Mesenchymal stem cell (in vitro differentiated cells and primary cell): ENCODE measurements around the gene SNN.
A peak's percentile ranks its signal among the peaks of the same experiment; 100 is the strongest.

Experiments
- DNase-seq: peaks from one replicate; pipeline ENCODE4 v3.0.0-alpha.2; 2013
- H2AFZ ChIP-seq: one replicate; pipeline ENCODE4 v1.6.1; 2013; ENCODE audit warnings: low read depth, mild to moderate bottlenecking, control low read depth, inconsistent platforms, low read length, moderate library complexity
- H2AK5ac ChIP-seq: 2 replicates; pipeline ENCODE4 v1.6.1; 2013; ENCODE audit warnings: low read length, moderate library complexity, mild to moderate bottlenecking, inconsistent platforms; ENCODE audit not compliant: severe bottlenecking
- H2BK120ac ChIP-seq: one replicate; pipeline ENCODE4 v1.6.1; 2013; ENCODE audit warnings: low read depth, mild to moderate bottlenecking, inconsistent platforms, low read length, moderate library complexity
- H2BK12ac ChIP-seq, 2 experiments: one replicate each; pipeline ENCODE4 v1.6.1; 2013; ENCODE audit warnings: inconsistent platforms in 2 of 2, low read length in 2 of 2, mild to moderate bottlenecking in 2 of 2, moderate library complexity in 2 of 2, control low read depth in 1 of 2
- H2BK15ac ChIP-seq: one replicate; pipeline ENCODE4 v1.6.1; 2013; ENCODE audit warnings: mild to moderate bottlenecking, low read depth, inconsistent platforms; ENCODE audit not compliant: poor library complexity, severe bottlenecking
- H2BK5ac ChIP-seq: 2 replicates; pipeline ENCODE4 v1.6.1; 2013; ENCODE audit warnings: low read depth, mild to moderate bottlenecking, low read length, control low read depth, inconsistent platforms; ENCODE audit not compliant: poor library complexity, severe bottlenecking
- H3K14ac ChIP-seq, 2 experiments: one replicate each; pipeline ENCODE4 v1.6.1; 2013; ENCODE audit warnings: inconsistent platforms in 2 of 2, low read length in 2 of 2, control low read depth in 1 of 2, mild to moderate bottlenecking in 1 of 2, moderate library complexity in 1 of 2
- H3K18ac ChIP-seq, 2 experiments: one replicate each; pipeline ENCODE4 v1.6.1; 2013; ENCODE audit warnings: inconsistent platforms in 2 of 2, low read length in 2 of 2, control low read depth in 1 of 2, low read depth in 1 of 2, mild to moderate bottlenecking in 1 of 2
- H3K23ac ChIP-seq, 2 experiments: one replicate each; pipeline ENCODE4 v1.6.1; 2013; ENCODE audit warnings: inconsistent platforms in 2 of 2, low read length in 2 of 2, mild to moderate bottlenecking in 2 of 2, moderate library complexity in 2 of 2, control low read depth in 1 of 2
- H3K27ac ChIP-seq: 2 replicates; pipeline ENCODE4 v1.5.1; 2013; ENCODE audit warnings: mild to moderate bottlenecking, moderate library complexity, low read length, control low read depth, inconsistent platforms; ENCODE audit not compliant: poor library complexity, severe bottlenecking
- H3K27me3 ChIP-seq, 2 experiments: 2 replicates each; pipeline versions ENCODE4 v1.6.1 to v1.7.0; 2013; ENCODE audit warnings: low read length in 2 of 2, mild to moderate bottlenecking in 2 of 2, moderate library complexity in 2 of 2, control low read depth in 1 of 2, inconsistent platforms in 1 of 2; ENCODE audit not compliant: control insufficient read depth in 1 of 2, insufficient read depth in 1 of 2
- H3K36me3 ChIP-seq, 2 experiments: 2 replicates each; pipeline versions ENCODE4 v1.6.1 to v1.7.0; 2013; ENCODE audit warnings: low read length in 2 of 2, control low read depth in 1 of 2, inconsistent platforms in 1 of 2, low read depth in 1 of 2, mild to moderate bottlenecking in 1 of 2; ENCODE audit not compliant: insufficient read depth in 2 of 2, control insufficient read depth in 1 of 2
- H3K4ac ChIP-seq, 2 experiments: one replicate each; pipeline ENCODE4 v1.6.1; 2013; ENCODE audit warnings: inconsistent platforms in 2 of 2, low read length in 2 of 2, mild to moderate bottlenecking in 2 of 2, moderate library complexity in 2 of 2, control low read depth in 1 of 2, low read depth in 1 of 2
- H3K4me1 ChIP-seq: 2 replicates; pipeline ENCODE4 v1.6.1; 2013; ENCODE audit warnings: low read depth, low read length, control low read depth; ENCODE audit not compliant: control insufficient read depth, insufficient read depth
- H3K4me2 ChIP-seq: 2 replicates; pipeline ENCODE4 v1.6.1; 2013; ENCODE audit warnings: low read length, mild to moderate bottlenecking, inconsistent platforms; ENCODE audit not compliant: poor library complexity, severe bottlenecking
- H3K4me3 ChIP-seq, 2 experiments: 2 replicates each; pipeline versions ENCODE4 v1.5.1 to v1.7.0; 2013; ENCODE audit warnings: low read length in 2 of 2, mild to moderate bottlenecking in 2 of 2, control low read depth in 1 of 2, low read depth in 1 of 2; ENCODE audit not compliant: insufficient read depth in 1 of 2
- H3K79me1 ChIP-seq: replicated peaks from 2 replicates; pipeline ENCODE4 v1.6.1; 2013; ENCODE audit warnings: mild to moderate bottlenecking, control low read depth, low read length, inconsistent platforms; ENCODE audit not compliant: poor library complexity, severe bottlenecking
- H3K9ac ChIP-seq: 2 replicates; pipeline ENCODE4 v1.7.0; 2013; ENCODE audit warnings: mild to moderate bottlenecking, low read length, moderate library complexity
- H3K9me3 ChIP-seq: 2 replicates; pipeline ENCODE4 v1.7.0; 2013; ENCODE audit warnings: mild to moderate bottlenecking, low read length; ENCODE audit not compliant: control insufficient read depth
- H4K8ac ChIP-seq: one replicate; pipeline ENCODE4 v1.6.1; 2013; ENCODE audit warnings: inconsistent platforms, mild to moderate bottlenecking, low read length, moderate library complexity
- H4K91ac ChIP-seq: one replicate; pipeline ENCODE4 v1.6.1; 2013; ENCODE audit warnings: mild to moderate bottlenecking, low read length, inconsistent platforms
- WGBS: methylation state at CpG from one replicate; pipeline ENCODE4 v1.1.7; 2013; ENCODE audit warnings: mixed read lengths; 5-methylcytosine and 5-hydroxymethylcytosine counted together

SNN gene

DNA sequence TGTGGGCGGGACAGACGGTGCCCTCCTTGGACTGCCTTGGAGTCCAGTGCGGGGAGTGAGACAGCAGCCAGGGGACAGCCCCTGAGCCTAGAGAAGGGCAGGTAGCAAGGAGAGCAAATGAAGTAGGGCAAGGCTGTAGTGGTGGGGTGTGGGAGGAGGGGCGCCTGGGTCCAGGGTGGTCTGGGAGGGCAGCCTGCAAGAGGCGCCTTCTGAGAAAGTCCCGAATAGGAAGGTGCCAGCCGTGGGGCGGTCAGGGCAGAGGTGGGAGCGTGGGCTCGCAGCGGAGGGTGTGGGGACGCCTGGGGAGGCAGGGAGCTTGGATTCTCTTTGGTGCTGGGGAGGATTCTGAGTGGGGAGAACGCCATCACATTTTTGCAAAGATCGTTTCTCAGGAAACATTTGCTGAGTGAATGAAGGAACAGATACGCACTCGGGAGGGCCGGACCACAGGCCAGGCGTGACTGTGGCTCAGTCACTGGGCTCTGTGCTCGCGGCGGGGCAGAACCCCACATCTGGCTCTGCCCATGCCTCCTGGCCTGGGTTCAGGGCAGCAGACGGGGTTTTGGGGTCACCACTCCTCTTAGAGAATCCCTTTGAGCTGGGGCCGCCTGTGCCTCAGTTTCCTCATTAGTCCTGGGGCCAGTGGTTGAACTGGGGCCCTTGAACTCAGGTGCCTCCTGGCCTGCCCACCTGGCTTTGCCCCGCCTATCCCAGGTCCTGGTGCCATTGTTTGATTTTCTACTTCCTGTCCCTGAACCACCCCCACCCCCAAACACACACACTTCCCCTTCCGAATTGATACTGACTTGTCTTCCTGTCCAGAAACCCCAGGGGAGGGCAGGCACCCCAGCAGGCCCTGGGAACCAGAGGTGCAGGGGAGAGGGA lies 4.2 kb downstream of the SNN start:
- no peak overlapping the region for H3K4me2 ChIP-seq
- no peak overlapping the region for H2BK5ac ChIP-seq
- peak overlapping the region in 1 of 2 experiments; percentile 23 for H3K14ac ChIP-seq
- H4K8ac ChIP-seq = no peak overlapping the region
- peaks cover 53% of the 10 kb centered on the region for H3K79me1 ChIP-seq
- no peak overlapping the region for H2AK5ac ChIP-seq
- WGBS = 97% methylated on average over 24 of the region's 25 CpGs
- no peak overlapping the region for H3K4me3 ChIP-seq
- H3K23ac ChIP-seq = no peak overlapping the region
- no peak overlapping the region for H3K4ac ChIP-seq
- no peak overlapping the region for H2AFZ ChIP-seq
- no peak overlapping the region for H3K9ac ChIP-seq
- H3K4me1 ChIP-seq = peaks cover 41% of the 10 kb centered on the region
- no peaks in the 10 kb centered on the region for H3K27me3 ChIP-seq
- H3K27ac ChIP-seq = no peak overlapping the region
- no peaks in the 10 kb centered on the region for H3K9me3 ChIP-seq
- DNase-seq = no peak
- H3K18ac ChIP-seq = no peak overlapping the region
- no peak overlapping the region for H2BK120ac ChIP-seq
- no peak overlapping the region for H4K91ac ChIP-seq
- no peak overlapping the region for H2BK12ac ChIP-seq
- H3K36me3 ChIP-seq = peaks cover 20 to 41% of the 10 kb centered on the region in 2 experiments
- peak overlapping the region; percentile 44 for H2BK15ac ChIP-seq

DNA sequence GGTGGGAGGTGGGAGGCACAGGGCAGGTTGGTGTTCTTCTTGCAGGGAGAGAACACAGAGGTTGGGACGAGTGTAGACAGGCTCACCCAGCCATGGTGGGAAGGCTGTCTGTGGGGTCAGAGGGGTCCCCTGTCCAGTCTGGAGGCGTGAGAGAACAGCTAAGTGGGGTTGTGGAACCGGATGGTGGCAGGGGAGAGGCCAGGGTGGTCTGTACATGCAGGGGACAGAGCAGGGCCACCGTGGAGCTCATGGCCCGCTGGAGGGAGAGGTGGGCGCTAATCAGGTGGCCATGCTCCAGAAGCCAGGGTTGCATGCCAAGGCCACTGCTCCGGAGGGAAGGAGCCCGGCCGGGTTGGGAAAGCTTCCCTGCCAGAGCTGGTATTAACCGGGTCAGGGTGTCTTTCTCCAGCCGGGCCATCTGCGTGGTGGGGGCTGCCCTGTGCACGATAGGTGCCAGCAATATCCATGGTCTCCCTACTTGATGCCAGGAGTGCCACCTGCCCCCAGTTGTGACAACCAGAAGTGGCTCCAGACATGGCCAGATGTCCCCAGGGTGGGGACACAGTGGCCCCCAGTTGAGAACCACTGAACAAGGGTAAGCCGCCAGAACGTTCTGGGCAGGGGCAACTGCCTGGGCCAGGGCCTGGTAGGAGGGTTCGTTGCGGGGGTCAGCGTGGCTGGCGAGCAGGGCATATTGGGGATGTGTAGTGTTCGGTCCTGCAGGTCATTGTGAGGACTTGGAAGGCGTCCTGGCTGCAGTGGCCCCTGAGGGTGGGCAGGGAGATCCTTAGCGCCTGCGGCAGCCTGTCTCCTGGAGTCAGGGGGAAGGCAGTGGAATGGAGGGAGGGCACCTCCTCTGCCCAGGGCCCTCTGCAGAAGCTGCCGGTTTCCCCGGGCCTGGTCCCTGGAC lies 5.1 kb downstream of the SNN start:
- no peak overlapping the region for H2AFZ ChIP-seq
- peaks cover 60% of the 10 kb centered on the region for H3K79me1 ChIP-seq
- WGBS = 96% methylated on average over 25 of the region's 25 CpGs
- no peak overlapping the region for H2BK5ac ChIP-seq
- no peak overlapping the region for H2BK12ac ChIP-seq
- H3K9ac ChIP-seq = no peak overlapping the region
- H3K18ac ChIP-seq = no peak overlapping the region
- H3K4me3 ChIP-seq = no peak overlapping the region
- peak overlapping the region; percentile 77 for H2BK15ac ChIP-seq
- H3K4me1 ChIP-seq = peaks cover 39% of the 10 kb centered on the region
- no peak overlapping the region for H2AK5ac ChIP-seq
- DNase-seq = no peak
- H3K27me3 ChIP-seq = no peaks in the 10 kb centered on the region
- no peak overlapping the region for H2BK120ac ChIP-seq
- no peaks in the 10 kb centered on the region for H3K9me3 ChIP-seq
- no peak overlapping the region for H3K27ac ChIP-seq
- peak overlapping the region in 1 of 2 experiments; percentile 47 for H3K4ac ChIP-seq
- no peak overlapping the region for H3K4me2 ChIP-seq
- H3K23ac ChIP-seq = no peak overlapping the region
- no peak overlapping the region for H3K14ac ChIP-seq
- peaks cover 28 to 50% of the 10 kb centered on the region in 2 experiments for H3K36me3 ChIP-seq
- no peak overlapping the region for H4K8ac ChIP-seq
- H4K91ac ChIP-seq = no peak overlapping the region

DNA sequence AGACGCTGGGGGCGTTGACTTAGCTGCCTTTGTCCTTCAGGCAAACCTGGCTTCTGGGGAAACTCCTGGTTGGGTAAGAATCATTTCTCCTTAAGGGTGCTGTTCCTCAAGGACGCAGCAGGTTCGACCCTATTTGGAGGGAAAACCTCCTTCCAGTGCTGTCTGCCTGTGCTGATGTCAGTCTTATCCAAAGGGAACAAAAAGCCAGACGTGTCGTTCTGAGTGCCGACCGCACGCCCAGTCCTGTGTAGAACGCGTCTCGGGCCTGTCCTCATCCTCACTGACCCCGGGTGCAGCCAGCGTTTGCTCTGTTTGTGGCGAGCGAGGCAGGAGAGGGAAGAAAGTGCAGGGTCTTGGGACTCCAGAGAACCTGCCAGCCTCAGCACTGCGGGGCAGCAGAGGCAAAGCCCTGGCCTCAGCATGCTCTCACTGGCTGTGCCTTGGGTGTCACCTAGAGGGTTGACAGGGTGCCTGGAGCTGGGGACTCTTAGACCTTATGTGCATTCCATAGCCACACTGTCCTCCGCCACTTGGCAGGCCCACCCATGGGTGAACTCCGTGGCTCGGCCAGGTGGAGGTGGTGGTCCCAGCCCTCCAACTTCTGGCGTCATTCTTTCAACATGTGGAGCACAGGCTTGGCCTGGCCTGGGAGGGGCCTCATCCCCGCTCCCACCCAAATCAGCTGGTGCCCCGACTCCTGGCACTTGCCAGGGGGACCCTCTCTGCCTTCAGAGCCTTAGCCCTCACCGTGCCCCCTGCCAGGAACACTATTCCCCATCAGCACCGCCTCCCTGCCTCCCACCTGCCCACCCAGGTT lies 6.0 kb downstream of the SNN start:
- Histone ChIP-seq H2BK12ac (no peak overlapping the region), H3K4me1 (peaks cover 36% of the 10 kb centered on the region), H2BK5ac (no peak overlapping the region), H3K27me3 (no peaks in the 10 kb centered on the region), H3K14ac (peak overlapping the region in 1 of 2 experiments; percentile 14), H3K23ac (no peak overlapping the region), H2AFZ (no peak overlapping the region), H3K36me3 (peaks cover 37 to 55% of the 10 kb centered on the region in 2 experiments), H3K9me3 (no peaks in the 10 kb centered on the region), H3K9ac (no peak overlapping the region), H3K4me2 (no peak overlapping the region), H2AK5ac (no peak overlapping the region), H3K18ac (no peak overlapping the region), H3K79me1 (peaks cover 60% of the 10 kb centered on the region), H4K91ac (peak overlapping the region; percentile 28), H3K27ac (no peak overlapping the region), H2BK15ac (no peak overlapping the region), H3K4me3 (no peak overlapping the region), H2BK120ac (no peak overlapping the region), H3K4ac (no peak overlapping the region), H4K8ac (no peak overlapping the region)
- no peak for DNase-seq
- WGBS = 95% methylated on average over 25 of the region's 25 CpGs
